ENCODE data around the gene AP2A1.

GRCh38 chr19:49795615-49796014 lies 28.8 kb downstream of the AP2A1 start:
- no peak for TF ChIP-seq CTCF (IDR thresholded peaks at IDR 0.05; ENCODE audit: insufficient read depth, low read length, poor library complexity, severe bottlenecking)
- no peak for TF ChIP-seq EZH2phosphoT487 (conservative IDR thresholded peaks at IDR 0.05; ENCODE audit: low read length)

Measured in SU-DHL-6 (cell line).